ENCODE data around the gene HDAC2.
A peak's percentile ranks its signal among the peaks of the same experiment; 100 is the strongest.
"Not testable (repeated sequence)": the region's sequence is repeated elsewhere in the genome, so short reads cannot be mapped to it uniquely, and the experiment has no call there.

HDAC2 gene

DNA sequence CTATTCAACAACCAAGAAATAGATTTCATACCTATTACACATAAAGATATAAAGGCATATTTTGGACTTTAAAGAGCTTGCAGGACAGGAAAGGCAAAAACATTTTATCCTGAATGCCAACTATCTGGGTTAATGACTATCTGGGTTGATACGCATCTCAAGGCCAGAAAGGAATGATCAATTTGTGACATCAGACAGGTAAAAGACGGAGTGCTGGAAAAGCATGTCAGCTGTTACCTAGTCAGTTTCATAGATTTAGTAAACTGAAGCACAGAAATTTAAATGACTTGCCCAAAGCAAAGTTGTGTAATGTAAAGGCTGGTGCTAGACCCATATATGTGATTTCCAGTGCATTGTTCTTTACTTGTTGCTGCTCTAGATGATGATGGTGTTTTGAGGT is 36.8 kb downstream of the HDAC2 start:
- TF ChIP-seq CTCF (IDR thresholded peaks at IDR 0.05; ENCODE audit: control insufficient read depth, extremely low read depth, insufficient read depth), result no peak
- no peak overlapping the region for H3K4me3 ChIP-seq (ENCODE audit: low read depth, low read length)

GRCh38 chr6:113931907-113932306 is 39.0 kb downstream of the HDAC2 start:
- DNase-seq (ENCODE audit: low read depth); H3K4me3 ChIP-seq (ENCODE audit: low read depth, low read length): not testable (repeated sequence)

More for the DNA sequence above, 36.8 kb downstream of the HDAC2 start:
- DNase-seq (ENCODE audit: low read depth), result no peak

DNA sequence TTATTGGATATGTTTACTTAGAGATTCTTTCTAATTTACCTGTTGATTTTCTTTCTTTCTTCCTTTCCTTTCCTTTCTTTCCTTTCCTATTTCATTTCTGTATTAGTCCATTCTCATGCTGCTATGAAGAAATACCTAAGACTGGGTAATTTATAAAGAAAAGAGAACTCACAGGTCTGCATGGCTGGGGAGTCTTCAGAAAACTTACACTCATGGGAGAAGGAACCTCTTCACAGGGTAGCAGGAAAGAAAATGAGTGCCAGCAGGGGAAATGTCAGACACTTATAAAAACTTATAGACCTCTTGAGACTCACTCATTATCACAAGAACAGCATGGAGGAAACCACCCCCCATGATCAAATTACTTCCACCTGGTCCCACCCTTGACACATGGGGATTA is 40.8 kb downstream of the HDAC2 start:
- H3K4me3 ChIP-seq (ENCODE audit: low read depth, low read length), result no peak overlapping the region
- no peak for DNase-seq (ENCODE audit: low read depth)
- TF ChIP-seq CTCF (IDR thresholded peaks at IDR 0.05; ENCODE audit: control insufficient read depth, extremely low read depth, insufficient read depth), result no peak

DNA sequence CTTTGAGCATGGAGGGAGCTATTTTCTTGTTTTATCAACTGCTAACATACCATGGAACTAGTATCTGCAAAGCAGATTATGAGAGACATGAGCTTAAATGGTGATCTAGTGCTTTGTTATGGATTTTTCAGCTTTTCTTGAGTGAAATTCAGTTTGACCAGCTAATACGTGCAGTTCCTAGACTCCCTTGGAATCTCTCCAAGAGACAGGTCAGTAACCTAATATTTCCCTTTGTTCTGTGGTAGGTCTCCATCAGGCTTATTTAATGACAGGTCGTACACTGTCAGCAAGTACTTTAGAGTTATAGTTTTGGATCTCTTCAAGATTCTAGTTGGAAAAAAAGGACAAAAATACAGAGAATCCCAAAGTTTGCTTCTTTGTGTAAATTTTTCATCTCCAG is 43.9 kb downstream of the HDAC2 start:
- H3K4me3 ChIP-seq (ENCODE audit: low read depth, low read length), result no peak overlapping the region
- peak; percentile 7 for DNase-seq (ENCODE audit: low read depth)
- TF ChIP-seq CTCF (IDR thresholded peaks at IDR 0.05; ENCODE audit: control insufficient read depth, extremely low read depth, insufficient read depth), result no peak

DNA sequence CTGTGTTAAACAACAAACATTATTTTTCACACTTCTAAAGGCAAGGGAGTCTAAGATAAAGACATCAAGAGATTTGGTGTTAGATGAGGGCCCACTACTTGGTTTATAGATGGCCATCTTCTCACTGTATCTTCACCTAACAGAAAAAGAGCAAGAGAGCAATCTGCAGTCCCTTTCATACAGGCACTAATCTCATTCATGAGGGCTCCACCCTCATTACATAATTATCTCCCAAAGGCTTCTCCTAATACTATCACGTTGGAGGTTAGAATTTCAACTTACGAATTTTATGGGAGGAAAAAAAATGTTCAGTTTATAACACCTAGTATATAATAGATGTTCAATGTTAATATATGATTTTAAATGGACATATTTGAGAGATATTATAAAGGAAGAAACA is 45.6 kb downstream of the HDAC2 start:
- no peak for TF ChIP-seq CTCF (IDR thresholded peaks at IDR 0.05; ENCODE audit: control insufficient read depth, extremely low read depth, insufficient read depth)
- no peak overlapping the region for H3K4me3 ChIP-seq (ENCODE audit: low read depth, low read length)
- DNase-seq (ENCODE audit: low read depth), result no peak

GRCh38 chr6:113924312-113924723 is 46.6 kb downstream of the HDAC2 start:
- H3K4me3 ChIP-seq (ENCODE audit: low read depth, low read length), result no peak overlapping the region
- TF ChIP-seq CTCF (IDR thresholded peaks at IDR 0.05; ENCODE audit: control insufficient read depth, extremely low read depth, insufficient read depth), result no peak
- no peak for DNase-seq (ENCODE audit: low read depth)

DNA sequence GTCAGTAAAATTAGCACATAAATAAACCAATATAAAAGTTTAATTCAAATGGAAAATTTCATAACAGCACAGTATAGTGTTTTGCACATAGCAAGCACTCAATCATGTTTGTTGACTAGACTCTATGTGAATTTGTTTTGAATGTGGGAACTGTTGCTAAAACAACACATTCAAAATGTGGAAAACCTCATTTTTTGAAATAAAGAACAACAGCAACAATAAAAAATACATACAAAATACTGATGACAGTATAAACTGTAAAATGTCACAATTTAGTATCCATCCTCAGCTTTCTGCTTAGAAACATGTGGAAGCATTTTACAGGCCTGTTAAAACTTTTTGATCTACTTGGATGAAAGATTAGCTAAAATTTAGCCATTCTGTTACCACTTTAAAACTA is 47.4 kb downstream of the HDAC2 start:
- H3K4me3 ChIP-seq (ENCODE audit: low read depth, low read length), result no peak overlapping the region
- DNase-seq (ENCODE audit: low read depth), result no peak
- TF ChIP-seq CTCF (IDR thresholded peaks at IDR 0.05; ENCODE audit: control insufficient read depth, extremely low read depth, insufficient read depth), result no peak
